ENCODE measurements around the gene UNC50.

The UNC50 gene

GRCh38 chr2:98580656-98581284 lies 27.6 kb upstream of the UNC50 start:
- TF ChIP-seq CTCF (IDR thresholded peaks at IDR 0.05; ENCODE audit: control extremely low read depth, extremely low read depth, low read depth, missing control alignments), result no peak
- no peak for DNase-seq (ENCODE audit: extremely low spot score)
- POLR2A ChIA-PET, result no interaction called here
- CTCF ChIA-PET, result interaction anchor here (1.3 to 4.7 kb wide), 3 partner anchors 12 to 168 kb away, joined by 6 to 30 read pairs (median 8); no protein-coding TSS in a partner anchor

DNA sequence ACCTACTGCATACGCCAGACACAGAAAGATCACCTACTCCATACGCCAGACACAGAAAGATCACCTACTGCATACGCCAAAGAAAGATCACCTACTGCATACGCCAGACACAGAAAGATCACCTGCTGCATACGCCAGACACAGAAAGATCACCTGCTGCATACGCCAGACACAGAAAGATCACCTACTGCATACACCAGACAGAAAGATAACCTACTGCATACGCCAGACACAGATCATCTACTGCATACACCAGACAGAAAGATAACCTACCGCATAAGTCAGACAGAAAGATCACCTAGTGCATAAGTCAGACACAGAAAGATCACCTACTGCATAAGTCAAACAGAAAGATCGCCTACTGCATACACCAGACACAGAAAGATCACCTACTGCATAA lies 25.9 kb upstream of the UNC50 start:
- CTCF ChIA-PET, result no interaction called here
- POLR2A ChIA-PET, result no interaction called here
- DNase-seq (ENCODE audit: extremely low spot score), result no peak
- no peak for TF ChIP-seq CTCF (IDR thresholded peaks at IDR 0.05; ENCODE audit: control extremely low read depth, extremely low read depth, low read depth, missing control alignments)

DNA sequence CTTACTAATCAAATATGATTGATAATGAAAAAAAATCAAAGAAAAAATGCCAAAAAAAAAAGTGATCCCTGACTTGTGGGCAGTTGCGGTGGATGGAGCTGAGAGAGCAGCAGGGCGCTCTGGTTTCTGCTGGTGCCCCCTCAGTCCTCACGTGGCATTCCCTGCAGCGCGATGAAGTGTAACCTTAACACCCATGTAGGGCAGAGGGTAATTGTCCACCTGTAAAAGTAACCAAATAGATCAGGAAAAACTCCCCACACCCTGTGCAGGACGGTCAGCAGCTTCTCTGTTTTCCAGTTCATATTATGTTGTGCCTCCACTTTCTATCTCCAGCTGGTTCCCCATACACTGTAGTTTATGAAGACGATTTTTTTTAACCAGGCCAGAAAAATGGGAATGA lies 25.1 kb upstream of the UNC50 start:
- DNase-seq (ENCODE audit: extremely low spot score), result no peak
- POLR2A ChIA-PET, result interaction anchor here (0.5 kb wide), 1 partner anchor 948 kb away, joined by 5 read pairs; no protein-coding TSS in a partner anchor
- CTCF ChIA-PET, result interaction anchor here (0.9 to 1.7 kb wide), 3 partner anchors 11 to 20 kb away, joined by 3 to 5 read pairs (median 3); no protein-coding TSS in a partner anchor
- no peak for TF ChIP-seq CTCF (IDR thresholded peaks at IDR 0.05; ENCODE audit: control extremely low read depth, extremely low read depth, low read depth, missing control alignments)

GRCh38 chr2:98583816-98584618 lies 24.4 kb upstream of the UNC50 start:
- ChIA-PET CTCF (interaction anchor here (0.9 to 4.0 kb wide), 4 partner anchors 12 to 19 kb away, joined by 3 to 11 read pairs (median 4); no protein-coding TSS in a partner anchor), POLR2A (interaction anchor here (0.5 kb wide), 1 partner anchor 947 kb away, joined by 5 read pairs; no protein-coding TSS in a partner anchor)
- no peak for TF ChIP-seq CTCF (IDR thresholded peaks at IDR 0.05; ENCODE audit: control extremely low read depth, extremely low read depth, low read depth, missing control alignments)
- no peak for DNase-seq (ENCODE audit: extremely low spot score)

GRCh38 chr2:98585386-98585785 lies 23.0 kb upstream of the UNC50 start:
- ChIA-PET POLR2A (no interaction called here), CTCF (interaction anchor here (0.6 to 4.0 kb wide), 4 partner anchors 14 to 17 kb away, joined by 3 to 11 read pairs (median 4); no protein-coding TSS in a partner anchor)
- no peak for DNase-seq (ENCODE audit: extremely low spot score)
- no peak for TF ChIP-seq CTCF (IDR thresholded peaks at IDR 0.05; ENCODE audit: control extremely low read depth, extremely low read depth, low read depth, missing control alignments)

DNA sequence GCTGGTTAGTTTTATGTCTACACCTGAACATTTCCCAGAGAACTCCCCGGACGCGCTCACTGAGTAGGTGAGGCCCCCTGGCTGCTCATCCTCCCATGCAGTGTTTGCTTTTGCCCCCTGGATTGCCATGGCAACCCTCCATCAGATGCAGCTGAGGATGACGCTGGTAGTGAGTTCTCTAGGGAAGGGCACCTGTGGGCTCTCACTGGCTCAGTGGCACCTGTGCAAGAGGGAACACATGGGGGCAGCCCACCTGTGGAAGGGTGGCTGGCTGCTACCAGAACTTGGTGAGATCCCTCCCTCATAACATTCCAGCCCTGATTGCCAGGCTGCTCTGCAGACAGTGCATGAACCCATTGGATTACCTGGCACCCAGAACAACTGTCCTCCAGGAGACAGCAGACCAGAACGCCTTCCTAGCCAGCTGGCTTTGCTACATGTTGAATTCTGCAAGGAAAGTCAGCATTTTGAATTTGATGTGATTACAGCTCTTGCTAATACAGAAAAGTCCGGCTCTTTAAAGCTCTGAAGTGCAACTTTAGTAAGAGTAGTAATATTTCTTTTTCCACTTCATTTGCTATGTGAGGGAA lies 21.7 kb upstream of the UNC50 start:
- CTCF ChIA-PET, result interaction anchor here (1.5 to 4.0 kb wide), 2 partner anchors 12 to 15 kb away, joined by 3 to 11 read pairs; no protein-coding TSS in a partner anchor

More for the DNA sequence above, 21.7 kb upstream of the UNC50 start:
- TF ChIP-seq CTCF (IDR thresholded peaks at IDR 0.05; ENCODE audit: control extremely low read depth, extremely low read depth, low read depth, missing control alignments), result no peak
- POLR2A ChIA-PET, result no interaction called here
- DNase-seq (ENCODE audit: extremely low spot score), result no peak

Data from GM10248 (cell line).